NCI-H2081 (cell line): ENCODE results near the gene TMEM132E.

ENCODE experiments used
- DNase-seq, 2 experiments: peaks; one replicate each; lab custom pipeline; 2025; lab: John Stamatoyannopoulos, UW

The TMEM132E gene

DNA sequence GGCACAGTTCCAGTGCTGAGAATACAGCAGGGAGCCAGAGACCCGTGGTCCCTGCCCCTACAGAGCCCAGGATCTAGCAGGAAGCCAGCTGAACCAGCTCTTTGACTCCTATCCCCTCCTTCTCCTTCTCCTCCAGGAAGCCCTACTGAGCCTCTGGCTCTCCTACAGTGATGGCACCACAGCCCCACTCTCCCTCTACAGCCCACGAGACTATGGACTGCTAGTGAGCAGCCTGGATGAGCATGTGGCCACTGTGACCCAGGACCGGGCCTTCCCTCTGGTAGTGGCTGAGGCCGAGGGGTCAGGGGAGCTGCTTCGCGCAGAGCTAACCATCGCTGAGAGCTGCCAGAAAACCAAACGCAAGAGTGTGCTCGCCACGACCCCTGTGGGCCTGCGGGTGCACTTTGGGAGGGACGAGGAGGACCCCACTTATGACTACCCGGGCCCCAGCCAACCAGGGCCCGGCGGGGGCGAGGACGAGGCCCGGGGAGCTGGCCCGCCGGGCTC lies 57.7 kb downstream of the TMEM132E start:
- no peak for DNase-seq

DNA sequence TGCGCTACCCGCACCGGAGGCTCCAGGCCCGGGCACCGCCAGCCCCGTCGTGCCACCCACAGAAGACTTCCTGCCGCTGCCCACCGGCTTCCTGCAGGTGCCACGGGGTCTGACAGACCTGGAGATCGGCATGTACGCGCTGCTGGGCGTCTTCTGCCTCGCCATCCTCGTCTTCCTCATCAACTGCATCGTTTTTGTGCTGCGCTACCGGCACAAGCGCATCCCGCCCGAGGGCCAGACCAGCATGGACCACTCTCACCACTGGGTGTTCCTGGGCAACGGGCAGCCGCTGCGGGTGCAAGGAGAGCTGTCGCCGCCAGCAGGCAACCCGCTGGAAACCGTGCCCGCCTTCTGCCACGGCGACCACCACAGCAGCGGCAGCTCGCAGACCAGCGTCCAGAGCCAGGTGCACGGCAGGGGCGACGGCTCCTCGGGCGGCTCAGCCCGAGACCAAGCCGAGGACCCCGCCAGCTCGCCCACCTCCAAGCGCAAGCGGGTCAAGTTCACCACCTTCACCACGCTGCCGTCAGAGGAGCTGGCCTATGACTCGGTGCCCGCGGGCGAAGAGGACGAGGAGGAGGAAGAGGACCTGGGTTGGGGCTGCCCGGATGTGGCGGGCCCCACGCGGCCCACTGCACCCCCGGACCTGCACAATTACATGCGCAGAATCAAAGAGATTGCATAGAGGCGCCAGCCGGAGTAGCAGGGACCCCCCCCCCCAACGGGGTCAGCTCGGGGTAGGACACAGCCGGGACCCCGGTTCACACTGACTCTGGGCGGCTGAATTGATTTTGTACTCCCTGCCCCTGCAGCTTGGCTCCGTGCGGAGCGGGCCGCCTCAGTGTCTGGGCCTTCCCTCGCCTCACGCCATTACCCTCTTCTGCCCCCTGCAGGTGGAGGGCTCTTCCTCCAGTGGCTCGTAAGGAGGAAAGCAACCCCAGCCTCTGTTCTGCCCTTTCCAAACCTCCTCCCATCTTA lies 58.5 kb downstream of the TMEM132E start:
- peak; percentile 7 to 15 for DNase-seq

DNA sequence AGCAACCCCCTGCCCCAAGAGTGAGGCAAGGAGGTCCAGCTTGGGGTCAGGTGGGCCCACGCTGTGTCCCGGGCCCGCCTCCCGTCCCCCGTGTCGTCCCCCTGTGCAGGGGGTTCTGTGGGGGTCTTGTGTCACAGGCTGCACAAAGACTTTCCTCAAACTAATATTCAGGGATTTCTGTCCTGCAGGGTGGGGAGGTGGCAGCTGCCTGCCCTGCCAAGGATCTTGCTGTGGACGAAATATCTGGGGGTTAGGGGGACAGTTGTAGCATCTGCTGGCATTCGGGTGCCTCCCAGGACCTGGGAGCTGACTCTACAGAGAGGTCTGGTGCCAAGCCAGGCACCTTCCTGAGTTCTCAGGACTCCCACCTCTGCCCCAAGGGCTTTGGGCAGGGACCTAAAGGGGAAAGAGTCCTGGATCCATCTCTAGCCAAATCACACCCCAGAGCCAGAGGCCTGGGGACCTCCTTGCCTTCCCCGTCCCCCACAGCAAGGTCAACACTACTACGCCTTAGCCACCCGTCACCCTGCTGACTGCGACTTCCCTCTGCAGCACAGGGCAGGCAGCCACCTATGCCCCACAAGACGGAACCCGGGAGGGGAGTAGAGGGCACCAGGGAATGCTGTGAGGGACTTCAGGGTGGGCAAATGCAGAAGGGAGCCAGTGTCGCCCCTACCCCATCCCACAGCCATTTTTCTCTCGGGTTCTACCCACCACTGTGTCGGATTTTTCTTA lies 59.3 kb downstream of the TMEM132E start:
- no peak for DNase-seq

DNA sequence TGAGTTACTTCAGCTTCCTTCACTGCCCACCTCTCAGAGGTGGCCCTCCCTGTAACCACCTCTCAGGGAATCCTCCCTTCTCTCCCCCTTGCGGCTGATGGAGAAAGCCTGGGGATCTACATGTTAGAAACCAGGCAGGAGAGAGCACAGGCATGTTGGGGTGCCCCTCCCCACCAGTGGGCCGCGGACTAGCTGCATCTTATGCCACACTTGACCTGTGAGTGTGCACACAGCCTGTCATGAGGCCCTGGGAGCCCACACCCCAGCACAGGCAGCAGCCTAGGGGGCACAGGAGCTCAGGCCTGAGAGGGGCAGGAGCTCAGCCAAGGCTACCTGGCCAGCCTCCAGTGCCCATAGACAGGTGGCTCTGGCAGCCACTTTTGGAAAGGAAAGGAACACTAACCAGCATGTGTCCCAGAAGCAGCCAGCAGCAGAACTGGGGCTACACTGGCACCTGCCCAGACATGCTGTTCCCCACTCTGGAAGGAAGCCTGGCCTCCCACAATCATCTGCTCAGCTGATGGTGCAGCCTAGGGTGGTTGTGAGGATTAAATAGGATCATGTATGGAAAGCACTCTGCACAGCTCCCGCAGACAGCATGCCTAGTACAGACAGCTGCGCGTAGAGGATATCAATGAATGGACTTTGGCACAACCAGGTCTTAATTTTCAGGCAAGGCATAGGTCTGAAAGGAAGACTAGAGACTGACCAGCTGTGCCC lies 60.5 kb downstream of the TMEM132E start:
- no peak for DNase-seq

DNA sequence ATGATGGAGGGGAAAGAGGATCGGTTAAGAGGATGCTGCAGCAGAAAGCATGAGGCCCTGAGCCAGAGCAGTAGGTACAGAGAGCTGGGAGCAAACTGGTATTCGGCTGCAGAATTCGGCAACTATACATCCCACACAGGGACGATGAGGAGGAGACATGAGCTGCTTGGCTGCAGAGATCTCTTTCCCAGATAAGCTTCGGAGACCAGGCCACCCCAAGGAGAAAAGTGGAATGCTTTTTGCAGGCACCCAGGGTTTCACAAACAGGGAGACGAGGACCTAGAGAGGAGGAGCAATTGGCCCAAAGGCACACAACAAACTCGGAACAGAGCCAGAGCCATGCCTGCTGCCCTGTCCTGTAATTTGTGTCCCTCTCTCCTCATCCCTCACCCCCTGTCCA lies 62.0 kb downstream of the TMEM132E start:
- DNase-seq: no peak

DNA sequence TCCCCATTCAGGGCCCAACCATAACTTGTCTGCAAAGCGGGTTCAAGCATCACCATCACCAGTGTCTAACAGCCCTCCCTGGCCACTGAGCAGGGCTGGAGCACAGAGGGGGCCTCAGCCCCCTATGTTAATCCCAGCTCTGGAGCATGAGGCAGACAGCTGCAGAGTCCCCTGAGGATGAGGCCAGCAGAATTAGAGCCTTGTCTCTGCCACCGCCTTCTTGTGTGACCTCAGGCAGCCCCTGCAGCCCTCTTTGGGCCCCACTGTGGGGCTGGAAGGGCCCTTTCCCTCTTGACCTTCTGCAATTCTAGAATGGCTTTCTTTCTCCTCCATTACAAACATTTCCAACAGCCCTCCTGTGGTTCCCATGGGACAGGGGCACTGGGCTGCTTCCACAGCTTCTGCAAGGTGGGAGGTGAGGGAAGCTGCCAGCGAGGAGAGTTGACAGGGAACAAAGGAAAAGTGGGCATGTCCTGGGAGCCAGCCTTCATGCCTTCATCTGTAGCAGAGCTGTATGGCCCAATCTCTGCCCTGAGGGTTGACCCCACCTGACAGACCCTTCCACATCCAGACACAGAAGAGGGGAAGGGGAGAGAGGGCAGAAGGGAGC lies 65.7 kb downstream of the TMEM132E start:
- DNase-seq: no peak

DNA sequence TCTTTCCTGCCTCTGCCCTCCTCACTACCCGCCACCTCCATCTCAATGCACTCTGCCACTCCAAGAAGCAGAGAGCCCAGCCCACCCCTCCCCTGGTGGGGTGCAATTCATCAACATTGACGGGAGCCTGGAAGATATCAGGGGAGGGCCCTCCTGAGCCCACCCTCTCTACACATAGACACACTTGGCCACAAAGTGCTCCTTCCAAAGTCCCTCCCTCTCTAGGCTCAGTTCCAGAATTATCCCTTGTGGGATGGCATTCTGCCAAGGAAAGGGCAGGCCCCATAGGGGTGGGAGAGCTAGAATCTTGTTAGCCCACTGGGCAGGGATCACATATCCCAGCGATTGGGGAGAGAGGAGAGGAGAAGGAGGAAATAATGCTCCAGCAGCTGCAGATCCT lies 66.2 kb downstream of the TMEM132E start:
- DNase-seq: peak in 1 of 2 experiments; percentile 5

DNA sequence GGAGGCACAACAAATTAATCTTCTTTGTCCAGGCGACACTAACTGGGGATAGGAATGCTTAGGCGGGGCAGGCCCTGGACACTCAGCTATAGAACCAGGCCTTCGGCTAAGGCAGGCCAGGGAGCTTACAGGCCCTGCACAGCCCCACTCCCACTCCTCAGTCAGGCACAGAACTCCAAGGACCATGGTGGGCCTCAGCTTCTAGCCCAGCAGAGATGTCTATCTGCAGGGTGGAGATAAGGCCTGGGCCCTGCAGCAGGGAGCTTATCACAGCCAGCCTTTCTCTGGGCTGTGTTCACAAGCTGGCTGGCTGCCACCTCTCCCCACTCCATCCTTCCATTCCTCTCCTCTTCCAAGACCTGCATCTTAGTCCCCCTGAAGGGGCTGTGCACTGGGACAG lies 68.1 kb downstream of the TMEM132E start:
- no peak for DNase-seq

DNA sequence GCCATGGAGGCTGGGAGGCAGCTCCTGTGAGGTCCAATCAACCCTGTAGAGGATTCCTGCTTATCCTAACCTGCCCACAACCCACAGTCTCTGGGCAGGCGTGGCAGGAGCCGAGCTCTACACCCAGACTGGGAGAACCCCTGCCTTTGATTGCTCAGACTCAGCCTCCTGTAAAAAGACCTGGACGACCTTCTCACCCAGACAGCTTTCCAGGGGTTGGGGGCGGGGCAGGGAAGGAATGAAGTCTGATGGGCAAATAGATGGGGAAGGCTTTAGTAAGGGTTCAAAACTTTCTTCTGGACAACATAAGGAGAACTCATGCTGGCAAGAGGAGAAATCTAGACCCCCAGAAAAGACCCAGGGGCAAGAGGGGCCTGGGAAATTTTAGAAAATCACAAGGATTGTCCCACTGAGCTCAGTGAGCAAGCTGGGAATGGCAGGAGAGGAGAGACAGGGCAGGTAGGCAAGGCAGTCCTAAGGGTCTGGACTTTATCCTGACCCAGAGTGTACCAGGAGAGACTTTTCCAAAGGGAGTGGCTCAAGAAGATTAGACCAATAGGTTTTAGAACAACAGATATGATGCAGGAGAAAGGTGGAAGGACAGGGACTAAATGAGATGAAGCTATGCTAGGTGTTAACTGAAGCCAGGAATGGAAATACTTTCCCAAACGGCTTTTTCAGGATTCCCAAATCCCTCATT lies 70.8 kb downstream of the TMEM132E start:
- no peak for DNase-seq

DNA sequence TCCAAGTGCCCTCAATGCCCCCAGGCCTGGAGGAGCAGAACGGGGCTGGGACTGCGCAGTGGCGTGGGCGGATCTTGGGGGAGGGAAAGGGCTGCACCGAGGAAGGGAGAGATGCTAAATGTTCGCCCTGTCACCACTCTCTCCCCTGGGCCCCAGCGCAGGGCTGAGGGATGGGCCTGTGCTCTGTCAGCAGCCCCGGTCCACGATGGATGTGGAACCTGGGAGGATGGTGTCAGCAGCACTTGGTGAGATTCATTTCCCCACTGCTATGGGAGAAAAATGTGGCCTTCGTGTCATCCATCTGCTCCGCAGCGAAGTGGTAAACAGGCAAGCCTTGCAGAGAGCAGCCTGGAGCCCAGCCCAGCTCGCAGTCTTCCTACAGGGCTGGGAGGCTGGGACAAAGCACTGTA lies 72.0 kb downstream of the TMEM132E start:
- no peak for DNase-seq

DNA sequence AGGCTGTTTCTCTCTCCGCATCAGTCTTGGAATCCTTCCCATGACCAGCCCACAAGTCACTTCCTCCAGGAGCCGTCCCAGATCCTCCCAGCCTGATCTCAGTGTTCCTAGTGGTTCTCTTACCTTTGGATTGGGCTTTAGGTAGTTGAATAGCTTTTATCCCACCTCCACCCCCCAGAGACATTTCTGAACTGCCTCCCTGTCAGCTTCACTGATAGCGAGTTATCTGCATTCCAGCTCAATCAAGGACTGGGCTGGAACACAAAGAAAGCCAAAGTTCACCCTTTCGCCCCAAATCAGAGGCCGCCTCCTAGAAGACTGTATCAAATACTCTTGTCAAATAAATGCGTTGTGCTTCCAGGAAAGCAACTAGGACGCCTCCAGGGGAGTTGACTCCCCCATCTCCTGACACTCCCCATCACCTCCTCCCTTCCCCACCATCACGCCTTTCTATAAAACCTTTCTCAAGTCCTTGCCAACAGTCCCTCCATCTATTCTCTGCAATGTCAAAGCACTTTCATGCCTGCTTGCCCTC lies 72.7 kb downstream of the TMEM132E start:
- DNase-seq: no peak

DNA sequence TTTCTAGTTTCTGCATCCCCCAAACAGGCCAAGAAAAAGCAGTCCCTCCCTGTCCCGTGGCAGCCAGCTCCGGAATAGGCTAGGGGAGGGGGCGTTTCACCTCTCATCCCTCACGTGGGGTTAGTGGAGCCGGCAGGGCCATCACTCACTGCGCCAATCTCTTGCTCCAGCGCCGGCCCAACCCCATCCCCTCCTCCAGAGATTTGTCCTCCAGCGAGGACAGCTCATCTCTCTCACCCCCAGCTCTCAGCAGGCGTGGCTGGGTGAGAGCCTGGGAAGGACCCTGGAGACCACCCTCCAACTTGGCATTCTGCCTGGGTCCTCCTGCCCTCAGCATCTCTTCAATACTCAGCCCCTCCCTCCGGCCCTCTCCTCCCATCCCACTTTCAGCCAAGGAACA lies 74.1 kb downstream of the TMEM132E start:
- DNase-seq: no peak

DNA sequence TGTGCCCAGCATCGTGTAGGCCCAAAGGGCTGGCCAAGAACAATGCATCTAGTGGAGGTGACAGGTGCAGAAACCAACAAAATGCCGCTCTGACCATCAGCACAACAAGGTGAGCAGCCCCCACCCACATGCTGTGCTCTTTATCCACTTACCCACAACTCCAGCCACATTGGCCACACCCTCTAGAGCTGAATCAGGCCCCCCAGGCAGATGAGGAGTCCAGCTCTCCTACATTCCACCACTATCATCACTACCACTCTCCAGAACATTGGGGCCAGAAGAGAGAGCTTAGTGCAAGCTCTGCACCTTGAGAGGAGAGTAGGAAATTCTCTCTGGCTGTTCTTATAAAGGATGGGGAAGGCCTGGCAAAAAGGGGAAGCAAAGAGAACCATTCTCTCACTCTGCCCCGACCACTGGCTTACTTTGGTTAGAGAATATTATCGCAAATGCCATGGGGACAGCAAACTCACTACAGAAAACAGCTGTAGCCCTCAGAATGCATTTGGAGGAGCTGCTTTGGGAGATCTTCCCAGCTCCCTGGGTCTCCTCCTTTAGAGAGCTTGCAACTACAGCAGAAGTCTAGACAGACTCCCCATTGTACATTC lies 75.0 kb downstream of the TMEM132E start:
- DNase-seq: no peak

DNA sequence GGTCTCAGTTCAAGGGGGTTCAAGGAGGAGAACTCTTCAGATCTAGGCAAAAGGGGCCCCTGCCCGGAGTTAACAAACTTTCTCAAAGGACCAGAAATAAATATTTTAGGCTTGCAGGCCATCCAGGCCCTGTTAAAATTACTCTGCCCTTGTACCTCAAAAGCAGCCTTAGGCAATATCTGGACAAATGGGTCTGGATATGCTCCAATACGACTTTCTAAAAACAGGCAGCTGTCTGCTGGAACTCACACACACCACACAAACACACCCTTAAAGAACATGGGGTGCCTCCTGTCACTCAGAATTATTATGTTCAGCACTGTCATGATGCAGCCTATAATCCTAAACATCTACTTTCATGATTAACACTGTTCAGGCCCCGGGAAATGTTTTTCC lies 75.5 kb downstream of the TMEM132E start:
- DNase-seq: no peak

DNA sequence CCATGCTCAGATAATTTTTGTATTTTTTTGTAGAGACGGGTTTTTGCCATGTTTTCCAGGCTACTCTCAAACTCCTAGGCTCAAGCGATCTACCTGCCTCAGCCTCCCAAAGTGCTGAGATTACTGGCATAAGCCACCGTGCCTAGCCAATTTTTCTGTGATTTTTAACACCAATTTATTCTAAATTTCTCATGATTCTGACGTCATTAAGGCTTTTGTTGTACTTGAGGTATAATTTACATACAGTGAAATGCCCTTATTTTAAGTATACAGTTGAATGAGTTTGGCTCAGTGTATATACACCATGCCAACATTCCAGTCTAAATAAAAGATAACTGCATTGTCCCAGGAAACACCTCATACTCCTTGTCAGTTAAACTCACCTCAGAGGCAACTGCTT lies 77.4 kb downstream of the TMEM132E start:
- DNase-seq: no peak

DNA sequence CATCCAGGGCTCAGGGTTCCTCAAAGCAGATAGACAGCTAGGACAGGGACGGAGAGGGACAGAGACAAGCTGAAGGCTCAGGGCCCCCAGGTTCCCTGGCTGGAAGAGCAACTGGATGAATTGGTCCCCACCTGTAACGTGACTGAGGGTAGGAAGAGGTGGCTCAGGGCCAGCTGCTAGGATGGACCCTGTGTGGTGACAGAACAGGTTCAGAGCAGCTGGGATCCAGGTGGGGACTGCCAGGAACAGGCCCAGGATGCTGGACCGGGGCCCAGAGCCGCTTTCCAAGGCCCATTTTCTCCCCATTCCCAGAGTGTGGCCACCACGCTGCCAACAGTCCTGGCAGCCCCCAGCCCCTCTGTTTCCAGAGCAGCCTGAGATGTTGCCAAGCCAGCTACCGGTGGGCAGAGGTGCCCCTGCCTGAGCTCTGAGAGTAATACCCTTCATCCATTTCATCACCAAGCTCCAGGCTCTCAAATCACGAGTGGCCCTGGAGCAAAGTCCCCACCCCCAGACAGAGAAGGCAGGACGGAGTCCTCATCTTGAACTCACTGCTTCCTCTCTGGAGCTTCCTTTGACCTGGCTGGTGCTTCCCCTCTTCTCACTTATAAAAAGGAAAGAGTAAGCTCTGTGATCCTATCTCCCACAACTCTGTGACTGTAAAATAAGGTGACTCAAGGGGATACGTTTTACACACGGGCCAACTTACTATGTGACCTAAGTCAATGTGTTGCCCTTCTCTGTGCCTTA lies 79.6 kb downstream of the TMEM132E start:
- no peak for DNase-seq

DNA sequence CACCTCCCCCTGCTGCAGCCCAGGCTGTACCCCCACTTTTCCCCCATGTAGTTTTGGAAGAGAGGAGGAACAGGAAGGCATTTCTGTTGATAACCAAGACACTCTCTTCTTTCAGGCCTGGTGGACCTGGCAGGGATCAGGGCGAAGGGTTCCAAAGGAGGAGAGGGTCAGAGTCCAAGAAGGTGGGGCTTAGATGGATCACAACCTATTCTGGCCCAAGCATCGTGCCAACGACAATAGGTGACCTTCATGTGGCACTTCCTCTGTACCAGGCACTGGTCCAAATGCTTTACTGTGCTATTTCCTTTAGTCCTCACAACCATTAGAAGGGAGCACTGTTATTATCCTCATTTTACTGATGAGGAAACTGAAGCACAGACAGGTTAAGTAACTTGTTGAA lies 84.3 kb downstream of the TMEM132E start:
- no peak for DNase-seq

DNA sequence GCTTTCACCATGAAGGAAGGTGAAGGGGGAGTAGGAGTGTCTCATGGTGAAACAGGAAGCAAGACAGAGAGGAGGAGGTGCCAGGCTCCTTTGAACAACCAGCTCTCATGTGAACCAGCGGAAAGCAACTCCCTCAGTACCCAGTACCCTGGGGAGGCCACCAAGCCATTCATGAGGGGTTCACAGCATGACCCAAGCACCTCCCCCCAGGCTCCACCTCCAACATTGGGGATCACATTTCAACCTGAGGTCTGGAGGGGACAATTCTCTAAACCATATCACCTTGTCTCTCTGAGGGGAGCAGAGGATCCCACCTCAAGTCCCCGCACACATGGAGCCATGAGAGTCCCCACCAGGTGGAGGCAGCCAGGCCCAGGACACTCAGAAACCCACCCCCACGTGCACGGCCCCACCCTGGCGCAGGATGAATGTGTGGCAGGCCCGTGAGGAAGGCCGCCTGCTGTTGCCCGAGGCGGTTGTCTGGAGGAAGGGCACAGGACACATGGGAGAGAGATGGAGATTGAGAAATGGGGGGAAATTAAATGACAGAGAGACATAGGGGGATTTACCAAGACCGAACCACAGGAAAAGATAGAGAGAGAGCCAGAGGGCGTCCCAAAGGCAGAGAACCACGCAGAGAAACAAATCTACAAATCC lies 85.9 kb downstream of the TMEM132E start:
- DNase-seq: no peak
